Ovary (tissue), 3 donors: ENCODE measurements around the gene ATL1.

Source experiments
- CTCF ChIP-seq, 3 donors: fragments of 450-650 bp in 2 of 3; fragments of 200-600 bp in 1 of 3; IDR thresholded peaks; one replicate each; pipeline versions ENCODE4 v1.5.1 to v1.8.0; 2016 to 2022; ENCODE audit warnings: antibody characterized with exemption in 3 of 3, mild to moderate bottlenecking in 1 of 3
- EP300 ChIP-seq: sonication (generic); formaldehyde crosslinking; IDR thresholded peaks from one replicate; pipeline ENCODE4 v1.6.1; 2017; ENCODE audit warnings: antibody characterized with exemption
- POLR2A ChIP-seq: fragments of 450-650 bp; IDR thresholded peaks from one replicate; pipeline ENCODE4 v1.6.1; 2017; ENCODE audit warnings: antibody characterized with exemption, mild to moderate bottlenecking, moderate library complexity
- donor health status: DM: no; HTN: no; CAD: no.

- no peak for TF ChIP-seq CTCF (IDR thresholded peaks at IDR 0.05)
- no peak for TF ChIP-seq POLR2A
- no peak for TF ChIP-seq EP300
Measured at GRCh38 chr14:50658203-50658602, 98.3 kb downstream of the ATL1 start.
